GM10248 (cell line): Measurements from ENCODE around the gene NOX5.

Experiments
- CTCF ChIA-PET: fragments of 300-600 bp; sonication (Branson Sonifier 250); formaldehyde crosslinking; extraction: SDS; loops from one replicate; lab custom pipeline; 2021; ENCODE audit warnings: antibody characterized with exemption; lab: Yijun Ruan, JAX
- POLR2A ChIA-PET: fragments of 350-650 bp; sonication (Branson Sonifier 250); formaldehyde crosslinking; extraction: SDS; loops from one replicate; lab custom pipeline; 2020; ENCODE audit warnings: antibody characterized with exemption; lab: Yijun Ruan, JAX
- DNase-seq: peaks from one replicate; pipeline ENCODE4 v3.0.0; 2012; ENCODE audit errors: extremely low spot score
- TF ChIP-seq, protein P1 (sequence below): IDR thresholded peaks from 2 replicates; pipeline ENCODE4 v1.5.1; 2012; ENCODE audit warnings: mild to moderate bottlenecking, low read depth; ENCODE audit errors: extremely low read depth, missing control alignments, control extremely low read depth

NOX5 gene

GRCh38 chr15:69076756-69077155 is 62.3 kb downstream of the NOX5 start:
- CTCF ChIA-PET = interaction anchor here (2.2 kb wide), 1 partner anchor 10 kb away, joined by 7 read pairs; no protein-coding TSS in a partner anchor
- TF ChIP-seq, protein P1, sequence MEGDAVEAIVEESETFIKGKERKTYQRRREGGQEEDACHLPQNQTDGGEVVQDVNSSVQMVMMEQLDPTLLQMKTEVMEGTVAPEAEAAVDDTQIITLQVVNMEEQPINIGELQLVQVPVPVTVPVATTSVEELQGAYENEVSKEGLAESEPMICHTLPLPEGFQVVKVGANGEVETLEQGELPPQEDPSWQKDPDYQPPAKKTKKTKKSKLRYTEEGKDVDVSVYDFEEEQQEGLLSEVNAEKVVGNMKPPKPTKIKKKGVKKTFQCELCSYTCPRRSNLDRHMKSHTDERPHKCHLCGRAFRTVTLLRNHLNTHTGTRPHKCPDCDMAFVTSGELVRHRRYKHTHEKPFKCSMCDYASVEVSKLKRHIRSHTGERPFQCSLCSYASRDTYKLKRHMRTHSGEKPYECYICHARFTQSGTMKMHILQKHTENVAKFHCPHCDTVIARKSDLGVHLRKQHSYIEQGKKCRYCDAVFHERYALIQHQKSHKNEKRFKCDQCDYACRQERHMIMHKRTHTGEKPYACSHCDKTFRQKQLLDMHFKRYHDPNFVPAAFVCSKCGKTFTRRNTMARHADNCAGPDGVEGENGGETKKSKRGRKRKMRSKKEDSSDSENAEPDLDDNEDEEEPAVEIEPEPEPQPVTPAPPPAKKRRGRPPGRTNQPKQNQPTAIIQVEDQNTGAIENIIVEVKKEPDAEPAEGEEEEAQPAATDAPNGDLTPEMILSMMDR = no peak
- POLR2A ChIA-PET = no interaction called here
- no peak for DNase-seq

DNA sequence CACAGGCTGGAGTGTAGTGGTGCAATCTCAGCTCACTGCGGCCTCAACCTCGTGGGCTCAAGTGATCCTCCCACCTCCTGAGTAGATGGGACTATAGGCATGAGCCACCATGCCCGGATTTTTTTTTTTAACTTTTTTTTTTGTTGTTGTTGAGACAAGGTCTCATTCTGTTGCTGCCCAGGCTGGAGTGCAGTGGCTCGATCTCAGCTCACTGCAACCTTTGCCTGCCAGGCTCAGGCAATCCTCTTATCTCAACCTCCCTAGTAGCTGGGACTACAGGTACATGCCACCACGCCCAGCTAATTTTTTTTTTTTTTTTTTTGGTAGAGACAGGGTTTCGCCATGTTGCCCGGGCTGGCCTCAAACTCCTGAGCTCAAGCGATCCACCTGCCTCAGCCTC is 64.1 kb downstream of the NOX5 start:
- ChIA-PET POLR2A (no interaction called here), CTCF (no interaction called here)
- no peak for DNase-seq
- TF ChIP-seq, protein P1 = no peak

- CTCF ChIA-PET = no interaction called here
- no peak for DNase-seq
- POLR2A ChIA-PET = no interaction called here
- TF ChIP-seq, protein P1 = no peak
These were observed 66.1 kb downstream of the NOX5 start for GRCh38 chr15:69080295-69081248.

GRCh38 chr15:69081310-69082004 is 67.0 kb downstream of the NOX5 start:
- ChIA-PET POLR2A (no interaction called here), CTCF (no interaction called here)
- TF ChIP-seq, protein P1 = no peak
- no peak for DNase-seq

DNA sequence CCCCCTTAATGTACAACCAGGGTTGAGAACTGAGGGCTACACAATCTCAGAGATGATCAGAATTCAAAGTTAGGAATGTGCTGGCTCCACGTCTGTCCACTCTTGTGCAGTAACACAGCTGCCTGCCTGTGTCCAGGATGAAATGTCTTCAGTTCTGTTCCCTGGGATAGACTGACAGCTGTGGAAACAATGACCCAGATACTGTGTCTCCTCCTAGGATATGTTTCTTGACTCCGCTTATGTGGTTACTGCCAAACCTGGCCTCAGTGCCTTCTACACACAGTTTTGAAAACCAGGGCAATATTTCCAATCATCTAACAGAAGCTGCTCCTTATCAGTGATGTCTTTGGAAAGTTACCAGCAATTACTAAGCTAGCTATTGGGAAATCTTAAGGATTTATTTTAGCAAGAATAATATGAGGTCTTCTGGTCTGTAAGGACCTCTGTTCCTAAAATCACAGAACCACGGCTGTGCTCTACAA is 67.6 kb downstream of the NOX5 start:
- ChIA-PET CTCF (no interaction called here), POLR2A (no interaction called here)
- TF ChIP-seq, protein P1 = no peak
- DNase-seq = no peak

DNA sequence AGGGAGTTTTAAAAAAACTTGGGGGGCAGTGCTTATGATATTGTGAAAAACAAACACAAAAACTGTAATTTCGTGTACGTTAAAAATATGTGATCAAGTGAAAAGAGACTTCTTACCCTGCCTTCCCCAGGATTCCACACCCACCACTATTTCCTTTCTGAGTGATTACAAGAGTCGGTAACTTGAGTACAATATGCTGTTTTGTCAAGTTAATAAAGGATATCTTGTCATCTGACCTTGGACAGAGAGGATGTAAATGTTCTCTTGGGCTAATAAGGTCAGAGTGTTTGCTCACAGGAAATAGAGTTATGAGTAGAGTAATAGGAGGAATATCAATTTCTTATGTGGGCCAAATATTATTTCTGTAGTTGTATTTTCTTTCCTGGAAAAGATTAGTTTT is 68.1 kb downstream of the NOX5 start:
- ChIA-PET POLR2A (no interaction called here), CTCF (no interaction called here)
- DNase-seq = no peak
- TF ChIP-seq, protein P1 = no peak
